Neutrophil (primary cell): ENCODE measurements around the gene MPC2.
A peak's percentile ranks its signal among the peaks of the same experiment; 100 is the strongest.
"Not testable (repeated sequence)": the region's sequence is repeated elsewhere in the genome, so short reads cannot be mapped to it uniquely, and the experiment has no call there.

Source experiments
- H3K27ac ChIP-seq: fragments of 200-600 bp; sonication (generic); 2 replicates; pipeline ENCODE4 v1.5.1; 2016; ENCODE audit warnings: mild to moderate bottlenecking, moderate library complexity
- H3K27me3 ChIP-seq: fragments of 200-600 bp; sonication (generic); 2 replicates; pipeline ENCODE4 v1.6.0; 2016; ENCODE audit warnings: mild to moderate bottlenecking
- H3K36me3 ChIP-seq: fragments of 200-600 bp; sonication (generic); 2 replicates; pipeline ENCODE4 v1.5.1; 2017
- H3K4me1 ChIP-seq, 2 experiments: fragments of 200-600 bp in 1 of 2; sonication (generic) in 1 of 2; 1 replicate in 1 of 2; 2 replicates in 1 of 2; pipeline versions ENCODE4 v1.5.1 to v1.6.1; 2013 to 2016; ENCODE audit warnings: low read depth in 1 of 2, low read length in 1 of 2, mild to moderate bottlenecking in 1 of 2, moderate library complexity in 1 of 2; ENCODE audit not compliant: control insufficient read depth in 1 of 2, insufficient read depth in 1 of 2
- H3K4me3 ChIP-seq, 2 experiments: fragments of 200-600 bp in 1 of 2; sonication (generic) in 1 of 2; 1 replicate in 1 of 2; 2 replicates in 1 of 2; pipeline ENCODE4 v1.5.1; 2013 to 2016; ENCODE audit warnings: low read depth in 1 of 2, low read length in 1 of 2, mild to moderate bottlenecking in 1 of 2, moderate library complexity in 1 of 2
- H3K9me3 ChIP-seq: fragments of 200-600 bp; sonication (generic); 2 replicates; pipeline ENCODE4 v1.5.1; 2016
- CTCF ChIP-seq: fragments of 200-600 bp; sonication (generic); IDR thresholded peaks from 2 replicates; pipeline ENCODE4 v1.5.1; 2016; ENCODE audit warnings: antibody characterized with exemption

Gene MPC2

DNA sequence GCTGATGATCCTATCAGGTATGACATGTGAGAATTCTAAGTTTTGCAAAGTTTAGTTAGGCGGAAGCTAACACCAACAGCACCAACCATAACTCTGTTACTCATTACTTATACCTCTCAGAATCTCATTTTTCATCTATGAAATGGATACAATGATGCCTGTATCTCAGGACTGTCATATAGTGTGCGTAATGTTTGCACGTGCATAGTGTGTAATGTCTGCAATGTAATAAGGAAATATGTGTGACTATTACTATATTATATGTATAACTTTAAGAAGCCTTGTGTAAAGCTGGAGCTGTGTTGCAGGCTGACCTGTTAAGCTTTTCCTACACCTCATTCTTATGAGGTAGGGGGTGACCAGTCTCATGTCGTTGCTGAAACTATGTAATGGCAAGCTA lies 36.0 kb downstream of the MPC2 start:
- H3K36me3 ChIP-seq, result no peaks in the 10 kb centered on the region
- H3K9me3 ChIP-seq, result no peaks in the 10 kb centered on the region
- H3K4me3 ChIP-seq, result no peak overlapping the region
- no peak overlapping the region for H3K27ac ChIP-seq
- no peaks in the 10 kb centered on the region for H3K27me3 ChIP-seq
- H3K4me1 ChIP-seq, result peaks cover 27 to 32% of the 10 kb centered on the region in 2 experiments
- TF ChIP-seq CTCF, result no peak

- TF ChIP-seq CTCF, result no peak
- peaks cover 11 to 16% of the 10 kb centered on the region in 2 experiments for H3K4me1 ChIP-seq
- H3K27me3 ChIP-seq, result no peaks in the 10 kb centered on the region
- H3K36me3 ChIP-seq, result no peaks in the 10 kb centered on the region
- H3K4me3 ChIP-seq, result no peak overlapping the region
- no peaks in the 10 kb centered on the region for H3K9me3 ChIP-seq
- H3K27ac ChIP-seq, result no peak overlapping the region
These were observed 37.6 kb downstream of the MPC2 start for GRCh38 chr1:167899253-167899681.

GRCh38 chr1:167898578-167899222 lies 38.2 kb downstream of the MPC2 start:
- TF ChIP-seq CTCF, result no peak
- no peak overlapping the region for H3K4me3 ChIP-seq
- no peaks in the 10 kb centered on the region for H3K36me3 ChIP-seq
- peaks cover 5 to 10% of the 10 kb centered on the region in 2 experiments for H3K4me1 ChIP-seq
- H3K9me3 ChIP-seq, result no peaks in the 10 kb centered on the region
- no peak overlapping the region for H3K27ac ChIP-seq
- H3K27me3 ChIP-seq, result no peaks in the 10 kb centered on the region

- H3K9me3 ChIP-seq, result no peaks in the 10 kb centered on the region
- no peaks in the 10 kb centered on the region for H3K27me3 ChIP-seq
- no peak for TF ChIP-seq CTCF
- no peak overlapping the region for H3K4me3 ChIP-seq
- H3K27ac ChIP-seq, result peak overlapping the region; percentile 31
- peaks cover 5 to 9% of the 10 kb centered on the region in 2 experiments for H3K4me1 ChIP-seq
- no peaks in the 10 kb centered on the region for H3K36me3 ChIP-seq
These were observed 43.1 kb downstream of the MPC2 start for GRCh38 chr1:167893798-167894197.

GRCh38 chr1:167890400-167890799 lies 46.5 kb downstream of the MPC2 start:
- Histone ChIP-seq H3K4me1 (peaks cover 3 to 7% of the 10 kb centered on the region in 2 experiments), H3K9me3 (no peaks in the 10 kb centered on the region), H3K4me3 (no peak overlapping the region), H3K36me3 (no peaks in the 10 kb centered on the region), H3K27me3 (no peaks in the 10 kb centered on the region), H3K27ac (no peak overlapping the region)
- TF ChIP-seq CTCF, result no peak

DNA sequence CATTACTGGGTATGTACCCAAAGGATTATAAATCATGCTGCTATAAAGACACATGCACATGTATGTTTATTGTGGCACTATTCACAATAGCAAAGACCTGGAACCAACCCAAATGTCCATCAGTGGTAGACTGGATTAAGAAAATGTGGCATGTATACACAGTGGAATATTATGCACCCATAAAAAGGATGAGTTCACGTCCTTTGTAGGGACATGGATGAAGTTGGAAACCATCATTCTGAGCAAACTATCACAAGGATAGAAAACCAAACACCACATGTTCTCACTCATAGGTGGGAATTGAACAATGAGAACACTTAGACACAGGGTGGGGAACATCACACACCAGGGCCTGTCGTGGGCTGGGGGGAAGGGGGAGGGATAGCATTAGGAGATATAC lies 49.7 kb downstream of the MPC2 start:
- H3K4me3 ChIP-seq, H3K36me3 ChIP-seq, H3K27ac ChIP-seq, H3K9me3 ChIP-seq, H3K4me1 ChIP-seq, H3K27me3 ChIP-seq: not testable (repeated sequence)
